ENCODE results near the gene LCP2.

- no peak for TF ChIP-seq MYBL2 (CRISPR knock-in tag; IDR thresholded peaks at IDR 0.05)
- no peak for TF ChIP-seq CTCF (IDR thresholded peaks at IDR 0.05)
- no peak for TF ChIP-seq MAX (CRISPR knock-in tag; IDR thresholded peaks at IDR 0.05)
These were observed 23.4 kb downstream of the LCP2 start for GRCh38 chr5:170273968-170274710.

All from WTC11 (cell line).